GM23338 (cell line): ENCODE data around the gene PNLIP. TPM values are rescaled to one million over a fixed set of nuclear protein-coding genes. Genes with fewer than 3 reads are reported as not detected.

ENCODE experiments used
- ATAC-seq: fragments of 200-7000 bp; cut with Tn5 transposase; 3 replicates; pipeline ENCODE4 v1.9.1; 2020
- DNase-seq: peaks from one replicate; pipeline ENCODE4 v3.0.0-alpha.2; 2015; ENCODE audit warnings: low spot score
- H2AFZ ChIP-seq: fragments of 200-600 bp; sonication (generic); 2 replicates; pipeline ENCODE4 v1.8.0; 2016; ENCODE audit warnings: antibody characterized with exemption, mild to moderate bottlenecking, moderate library complexity
- H3F3A ChIP-seq: fragments of 200-600 bp; sonication (generic); replicated peaks from 2 replicates; pipeline ENCODE4 v1.8.0; 2017; ENCODE audit warnings: antibody characterized with exemption, mixed run types, low read depth
- H3K27ac ChIP-seq: fragments of 200-600 bp; sonication (generic); 2 replicates; pipeline ENCODE4 v1.6.1; 2016; ENCODE audit warnings: low read depth
- H3K27me3 ChIP-seq: fragments of 200-600 bp; sonication (generic); 2 replicates; pipeline ENCODE4 v1.8.0; 2016; ENCODE audit warnings: mild to moderate bottlenecking, mixed run types, moderate library complexity; ENCODE audit not compliant: insufficient read depth
- H3K36me3 ChIP-seq: fragments of 200-600 bp; sonication (generic); 2 replicates; pipeline ENCODE4 v1.8.0; 2016; ENCODE audit warnings: mild to moderate bottlenecking; ENCODE audit not compliant: insufficient read depth
- H3K4me1 ChIP-seq: fragments of 200-600 bp; sonication (generic); 2 replicates; pipeline ENCODE4 v1.8.0; 2016; ENCODE audit warnings: mild to moderate bottlenecking, moderate library complexity; ENCODE audit not compliant: insufficient read depth
- H3K4me2 ChIP-seq: fragments of 200-600 bp; sonication (generic); 2 replicates; pipeline ENCODE4 v1.7.1; 2017; ENCODE audit warnings: mixed run types
- H3K4me3 ChIP-seq: fragments of 200-600 bp; sonication (generic); 2 replicates; pipeline ENCODE4 v1.6.1; 2016; ENCODE audit warnings: mixed run types
- H3K79me2 ChIP-seq: fragments of 200-600 bp; sonication (generic); replicated peaks from 2 replicates; pipeline ENCODE4 v1.8.0; 2017; ENCODE audit warnings: mild to moderate bottlenecking; ENCODE audit not compliant: insufficient read depth
- H3K9me2 ChIP-seq: fragments of 200-600 bp; sonication (generic); 2 replicates; pipeline ENCODE4 v1.8.0; 2017; ENCODE audit not compliant: insufficient read depth
- H4K20me1 ChIP-seq: fragments of 200-600 bp; sonication (generic); replicated peaks from 2 replicates; pipeline ENCODE4 v1.8.0; 2017; ENCODE audit warnings: mild to moderate bottlenecking; ENCODE audit not compliant: insufficient read depth
- H3K27ac Mint-ChIP-seq: 2 replicates; pipeline ENCODE4 v1.8.0; 2020; ENCODE audit warnings: inconsistent platforms, mild to moderate bottlenecking, moderate library complexity, mixed read lengths
- H3K27me3 Mint-ChIP-seq: 3 replicates; pipeline ENCODE4 v1.8.0; 2022; ENCODE audit warnings: low read depth, mild to moderate bottlenecking, moderate library complexity, mixed read lengths, inconsistent platforms; ENCODE audit not compliant: insufficient read depth, poor library complexity
- H3K36me3 Mint-ChIP-seq: 3 replicates; pipeline ENCODE4 v1.8.0; 2021; ENCODE audit warnings: low read depth, mild to moderate bottlenecking, inconsistent platforms, moderate library complexity, mixed read lengths
- H3K4me1 Mint-ChIP-seq: 3 replicates; pipeline ENCODE4 v1.8.0; 2020; ENCODE audit warnings: mild to moderate bottlenecking, inconsistent platforms, mixed read lengths
- H3K4me3 Mint-ChIP-seq: 3 replicates; pipeline ENCODE4 v1.8.0; 2021; ENCODE audit warnings: moderate library complexity, mild to moderate bottlenecking, inconsistent platforms, mixed read lengths
- H3K9me3 Mint-ChIP-seq: 3 replicates; pipeline ENCODE4 v1.8.0; 2020; ENCODE audit warnings: moderate library complexity, mild to moderate bottlenecking, inconsistent platforms, mixed read lengths
- CREB1 ChIP-seq: fragments of 250-450 bp; sonication (Bioruptor Pico); IDR thresholded peaks from 2 replicates; pipeline ENCODE4 v1.5.0; 2020; ENCODE audit warnings: low read depth, mild to moderate bottlenecking, moderate library complexity
- EZH2 ChIP-seq: fragments of 200-600 bp; sonication (generic); IDR thresholded peaks from one replicate; pipeline ENCODE4 v1.8.0; 2017; ENCODE audit warnings: antibody characterized with exemption, mild to moderate bottlenecking, low read depth; ENCODE audit not compliant: unreplicated experiment
- EZH2phosphoT487 ChIP-seq: fragments of 200-600 bp; sonication (generic); IDR thresholded peaks from one replicate; pipeline ENCODE4 v1.8.1; 2018; ENCODE audit warnings: antibody characterized with exemption; ENCODE audit not compliant: unreplicated experiment
- JUNB ChIP-seq: IDR thresholded peaks from one replicate; pipeline ENCODE4 v1.6.1; 2016; ENCODE audit warnings: antibody characterized with exemption; ENCODE audit not compliant: unreplicated experiment
- NANOG ChIP-seq: IDR thresholded peaks from 2 replicates; pipeline ENCODE4 v1.6.1; 2016; ENCODE audit warnings: antibody characterized with exemption, borderline replicate concordance
- POLR2AphosphoS5 ChIP-seq: IDR thresholded peaks from 2 replicates; pipeline ENCODE4 v1.6.1; 2016; ENCODE audit warnings: antibody characterized with exemption, low read depth
- STAT1 ChIP-seq: IDR thresholded peaks from one replicate; pipeline ENCODE4 v1.6.1; 2016; ENCODE audit warnings: antibody characterized with exemption; ENCODE audit not compliant: unreplicated experiment
- ZNF114 ChIP-seq: fragments of 250-450 bp; sonication (Bioruptor Pico); IDR thresholded peaks from 2 replicates; pipeline ENCODE4 v1.5.0; 2020; ENCODE audit warnings: mild to moderate bottlenecking, moderate library complexity
- ZNF331 ChIP-seq: fragments of 250-450 bp; sonication (Bioruptor Pico); IDR thresholded peaks from 2 replicates; pipeline ENCODE4 v1.5.0; 2020; ENCODE audit warnings: low read depth, mild to moderate bottlenecking, moderate library complexity
- ZNF462 ChIP-seq: fragments of 250-450 bp; sonication (Bioruptor Pico); IDR thresholded peaks from 2 replicates; pipeline ENCODE4 v1.5.0; 2020; ENCODE audit warnings: mild to moderate bottlenecking, moderate library complexity
- polyA plus RNA-seq: library from polyadenylated mRNA; unstranded; fragments of >200 nt; fragmentation: Nextera tagmentation; extraction: Ambion mirVana; gene quantifications from 2 replicates; pipeline ENCODE4 v1.2.1, GENCODE V29; 2016
- total RNA-seq: library from RNA; depleted of rRNA; stranded (reverse); fragments of >200 nt; shearing (Covaris generic); gene quantifications from 2 replicates; pipeline ENCODE4 v1.2.3, GENCODE V29; 2014
- TF ChIP-seq, protein P1 (sequence below): IDR thresholded peaks from 2 replicates; pipeline ENCODE4 v1.6.1; 2016; ENCODE audit warnings: antibody characterized with exemption
- TF ChIP-seq, protein P2 (sequence below), 2 experiments: fragments of 200-600 bp in 1 of 2; sonication (generic) in 1 of 2; conservative IDR thresholded peaks; 2 replicates each; pipeline versions ENCODE4 v1.5.1 to v1.6.1; 2016 to 2017; ENCODE audit warnings: antibody characterized with exemption in 2 of 2, low read depth in 2 of 2, mild to moderate bottlenecking in 2 of 2, moderate library complexity in 1 of 2
- TF ChIP-seq, protein P3 (sequence below): IDR thresholded peaks from one replicate; pipeline ENCODE4 v1.6.1; 2018; ENCODE audit warnings: antibody characterized with exemption; ENCODE audit not compliant: unreplicated experiment

PNLIP gene
- total and polyA plus RNA-seq, 2 experiments from 2014 or later, result not detected

DNA sequence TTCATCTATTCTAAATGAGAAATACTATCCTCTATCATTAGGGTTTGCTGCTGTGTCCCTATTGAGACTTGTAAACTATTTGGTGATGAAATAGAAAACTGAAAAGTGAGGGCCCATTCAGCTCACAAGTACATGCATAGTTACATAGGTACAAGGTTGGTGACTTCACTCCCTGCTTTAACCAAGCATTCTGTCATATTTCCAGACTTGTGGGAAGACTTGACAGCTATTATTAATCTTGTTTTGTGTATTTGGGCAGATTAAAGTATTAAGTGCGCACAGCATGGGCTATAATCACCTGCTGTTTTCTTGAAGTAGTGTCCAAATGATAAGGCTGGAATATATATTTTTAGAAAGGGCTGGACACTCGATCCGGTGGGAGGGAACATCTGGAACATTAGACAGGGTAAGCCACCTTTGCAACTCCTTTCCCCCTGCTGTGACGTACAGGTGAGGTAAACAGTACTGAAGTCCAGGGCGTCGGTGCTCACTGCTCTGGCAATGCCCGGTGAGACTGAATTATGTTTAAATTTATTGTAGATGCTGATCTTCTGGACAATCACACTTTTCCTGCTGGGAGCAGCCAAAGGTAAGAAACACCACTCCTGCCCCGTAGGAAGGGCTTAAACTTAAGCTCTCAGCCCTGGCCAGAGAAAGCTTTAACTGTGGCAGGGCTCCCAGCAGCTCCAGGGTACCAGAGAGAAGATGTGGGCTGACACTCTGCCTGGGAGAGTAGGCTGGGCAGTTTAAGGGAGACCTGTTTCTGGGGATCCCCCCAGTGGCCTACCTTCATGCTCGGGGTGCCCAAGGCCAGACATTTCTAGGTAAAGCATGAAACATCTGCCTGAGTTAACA lies 45.1 kb downstream of the PNLIP start, which contains the start of gene PNLIPRP1:
Gene PNLIPRP1 (plus strand): TSS at position 370 of the 855 bp plus-strand sequence. CDS start 171 bp downstream, at position 541.
- Mint-ChIP-seq H3K36me3 (no peaks in the 10 kb centered on the region), H3K27me3 (peaks cover 2% of the 10 kb centered on the region), H3K9me3 (no peaks in the 10 kb centered on the region), H3K4me1 (no peaks in the 10 kb centered on the region), H3K27ac (no peak within 1 kb of the TSS), H3K4me3 (no peak within 1 kb of the TSS)
- H3K4me1 ChIP-seq, result no peaks in the 10 kb centered on the region
- no peaks in the 10 kb centered on the region for H3K27me3 ChIP-seq
- H3K36me3 ChIP-seq, result no peaks in the 10 kb centered on the region
- no peak within 1 kb of the TSS for H3K4me2 ChIP-seq
- H3K79me2 ChIP-seq, result no peaks in the 10 kb centered on the region
- no peaks in the 10 kb centered on the region for H4K20me1 ChIP-seq
- no peak for DNase-seq
- H3F3A ChIP-seq, result no peaks in the 10 kb centered on the region
- no peak within 1 kb of the TSS for H2AFZ ChIP-seq
- no peak for ATAC-seq
- no peak for TF ChIP-seq ZNF331 (CRISPR knock-in tag)
- TF ChIP-seq POLR2AphosphoS5, result no peak
- TF ChIP-seq, protein P1, sequence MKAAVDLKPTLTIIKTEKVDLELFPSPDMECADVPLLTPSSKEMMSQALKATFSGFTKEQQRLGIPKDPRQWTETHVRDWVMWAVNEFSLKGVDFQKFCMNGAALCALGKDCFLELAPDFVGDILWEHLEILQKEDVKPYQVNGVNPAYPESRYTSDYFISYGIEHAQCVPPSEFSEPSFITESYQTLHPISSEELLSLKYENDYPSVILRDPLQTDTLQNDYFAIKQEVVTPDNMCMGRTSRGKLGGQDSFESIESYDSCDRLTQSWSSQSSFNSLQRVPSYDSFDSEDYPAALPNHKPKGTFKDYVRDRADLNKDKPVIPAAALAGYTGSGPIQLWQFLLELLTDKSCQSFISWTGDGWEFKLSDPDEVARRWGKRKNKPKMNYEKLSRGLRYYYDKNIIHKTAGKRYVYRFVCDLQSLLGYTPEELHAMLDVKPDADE, result no peak
- no peak for TF ChIP-seq NANOG
- no peak for TF ChIP-seq ZNF114 (CRISPR knock-in tag)
- no peak for TF ChIP-seq JUNB
- TF ChIP-seq STAT1, result no peak
- no peak for TF ChIP-seq EZH2
- TF ChIP-seq CREB1 (CRISPR knock-in tag), result no peak
- TF ChIP-seq, protein P2, sequence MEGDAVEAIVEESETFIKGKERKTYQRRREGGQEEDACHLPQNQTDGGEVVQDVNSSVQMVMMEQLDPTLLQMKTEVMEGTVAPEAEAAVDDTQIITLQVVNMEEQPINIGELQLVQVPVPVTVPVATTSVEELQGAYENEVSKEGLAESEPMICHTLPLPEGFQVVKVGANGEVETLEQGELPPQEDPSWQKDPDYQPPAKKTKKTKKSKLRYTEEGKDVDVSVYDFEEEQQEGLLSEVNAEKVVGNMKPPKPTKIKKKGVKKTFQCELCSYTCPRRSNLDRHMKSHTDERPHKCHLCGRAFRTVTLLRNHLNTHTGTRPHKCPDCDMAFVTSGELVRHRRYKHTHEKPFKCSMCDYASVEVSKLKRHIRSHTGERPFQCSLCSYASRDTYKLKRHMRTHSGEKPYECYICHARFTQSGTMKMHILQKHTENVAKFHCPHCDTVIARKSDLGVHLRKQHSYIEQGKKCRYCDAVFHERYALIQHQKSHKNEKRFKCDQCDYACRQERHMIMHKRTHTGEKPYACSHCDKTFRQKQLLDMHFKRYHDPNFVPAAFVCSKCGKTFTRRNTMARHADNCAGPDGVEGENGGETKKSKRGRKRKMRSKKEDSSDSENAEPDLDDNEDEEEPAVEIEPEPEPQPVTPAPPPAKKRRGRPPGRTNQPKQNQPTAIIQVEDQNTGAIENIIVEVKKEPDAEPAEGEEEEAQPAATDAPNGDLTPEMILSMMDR (conservative IDR thresholded peaks at IDR 0.05; ENCODE audit: low read depth in 2 of 2), result no peak
- no peak for TF ChIP-seq ZNF462 (CRISPR knock-in tag)
- no peak for TF ChIP-seq EZH2phosphoT487
- TF ChIP-seq, protein P3, sequence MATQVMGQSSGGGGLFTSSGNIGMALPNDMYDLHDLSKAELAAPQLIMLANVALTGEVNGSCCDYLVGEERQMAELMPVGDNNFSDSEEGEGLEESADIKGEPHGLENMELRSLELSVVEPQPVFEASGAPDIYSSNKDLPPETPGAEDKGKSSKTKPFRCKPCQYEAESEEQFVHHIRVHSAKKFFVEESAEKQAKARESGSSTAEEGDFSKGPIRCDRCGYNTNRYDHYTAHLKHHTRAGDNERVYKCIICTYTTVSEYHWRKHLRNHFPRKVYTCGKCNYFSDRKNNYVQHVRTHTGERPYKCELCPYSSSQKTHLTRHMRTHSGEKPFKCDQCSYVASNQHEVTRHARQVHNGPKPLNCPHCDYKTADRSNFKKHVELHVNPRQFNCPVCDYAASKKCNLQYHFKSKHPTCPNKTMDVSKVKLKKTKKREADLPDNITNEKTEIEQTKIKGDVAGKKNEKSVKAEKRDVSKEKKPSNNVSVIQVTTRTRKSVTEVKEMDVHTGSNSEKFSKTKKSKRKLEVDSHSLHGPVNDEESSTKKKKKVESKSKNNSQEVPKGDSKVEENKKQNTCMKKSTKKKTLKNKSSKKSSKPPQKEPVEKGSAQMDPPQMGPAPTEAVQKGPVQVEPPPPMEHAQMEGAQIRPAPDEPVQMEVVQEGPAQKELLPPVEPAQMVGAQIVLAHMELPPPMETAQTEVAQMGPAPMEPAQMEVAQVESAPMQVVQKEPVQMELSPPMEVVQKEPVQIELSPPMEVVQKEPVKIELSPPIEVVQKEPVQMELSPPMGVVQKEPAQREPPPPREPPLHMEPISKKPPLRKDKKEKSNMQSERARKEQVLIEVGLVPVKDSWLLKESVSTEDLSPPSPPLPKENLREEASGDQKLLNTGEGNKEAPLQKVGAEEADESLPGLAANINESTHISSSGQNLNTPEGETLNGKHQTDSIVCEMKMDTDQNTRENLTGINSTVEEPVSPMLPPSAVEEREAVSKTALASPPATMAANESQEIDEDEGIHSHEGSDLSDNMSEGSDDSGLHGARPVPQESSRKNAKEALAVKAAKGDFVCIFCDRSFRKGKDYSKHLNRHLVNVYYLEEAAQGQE, result no peak
- no peak within 1 kb of the TSS for H3K27ac ChIP-seq
- no peaks in the 10 kb centered on the region; the same call in none of the 2 replicates for H3K9me2 ChIP-seq
- no peak within 1 kb of the TSS for H3K4me3 ChIP-seq
